ENCODE measurements around the gene FAM216A. TPM values are rescaled to one million over a fixed set of nuclear protein-coding genes. Genes with fewer than 3 reads are reported as not detected.
A peak's percentile ranks its signal among the peaks of the same experiment; 100 is the strongest.
"Not testable (repeated sequence)": the region's sequence is repeated elsewhere in the genome, so short reads cannot be mapped to it uniquely, and the experiment has no call there.

FAM216A gene
- 37.1 and 40.6 TPM in 2 replicates for total RNA-seq (2014; rRNA removed)
- polyA plus RNA-seq (2012): 11.6 TPM

- peak; percentile 98 for DNase-seq (ENCODE audit: low read depth)
Measured at GRCh38 chr12:110468214-110469048, at the start of gene FAM216A, which contains the start of gene GPN3. TSS of gene FAM216A (plus strand) at chr12:110468845. CDS start at chr12:110468876, 31 bp downstream. TSS of gene GPN3 (minus strand) at chr12:110468257. CDS start at chr12:110468203, 54 bp downstream.

GRCh38 chr12:110420644-110421043 lies 48.0 kb upstream of the FAM216A start:
- DNase-seq (ENCODE audit: low read depth): not testable (repeated sequence)

- no peak for DNase-seq (ENCODE audit: low read depth)
Measured at GRCh38 chr12:110421159-110421661, 47.4 kb upstream of the FAM216A start.

- DNase-seq (ENCODE audit: low read depth): no peak
Measured at GRCh38 chr12:110421701-110422100, 46.9 kb upstream of the FAM216A start.

GRCh38 chr12:110424237-110424636 lies 44.4 kb upstream of the FAM216A start:
- DNase-seq (ENCODE audit: low read depth): no peak

GRCh38 chr12:110426406-110426805 lies 42.2 kb upstream of the FAM216A start:
- no peak for DNase-seq (ENCODE audit: low read depth)

GRCh38 chr12:110429676-110430075 lies 39.0 kb upstream of the FAM216A start:
- DNase-seq (ENCODE audit: low read depth): not testable (repeated sequence)

GRCh38 chr12:110431957-110432587 lies 36.6 kb upstream of the FAM216A start:
- no peak for DNase-seq (ENCODE audit: low read depth)

GRCh38 chr12:110436231-110436630 lies 32.4 kb upstream of the FAM216A start:
- no peak for DNase-seq (ENCODE audit: low read depth)

GRCh38 chr12:110444455-110444854 lies 24.2 kb upstream of the FAM216A start:
- no peak for DNase-seq (ENCODE audit: low read depth)

- peak; percentile 89 for DNase-seq (ENCODE audit: low read depth)
Measured at GRCh38 chr12:110449799-110450497, 18.7 kb upstream of the FAM216A start, which contains the start of gene ARPC3. TSS of gene ARPC3 (minus strand) at chr12:110450337. CDS start at chr12:110450260, 77 bp downstream.

- no peak for DNase-seq (ENCODE audit: low read depth)
Measured at GRCh38 chr12:110451263-110451662, 17.4 kb upstream of the FAM216A start.

- no peak for DNase-seq (ENCODE audit: low read depth)
Measured at GRCh38 chr12:110453569-110454296, 14.9 kb upstream of the FAM216A start.

- DNase-seq (ENCODE audit: low read depth): no peak
Measured at GRCh38 chr12:110458756-110459155, 9.9 kb upstream of the FAM216A start.

- DNase-seq (ENCODE audit: low read depth): not testable (repeated sequence)
Measured at GRCh38 chr12:110461189-110461588, 7.5 kb upstream of the FAM216A start.

GRCh38 chr12:110465024-110465423 lies 3.6 kb upstream of the FAM216A start:
- no peak for DNase-seq (ENCODE audit: low read depth)

- DNase-seq (ENCODE audit: low read depth): not testable (repeated sequence)
Measured at GRCh38 chr12:110465765-110466164, 2.9 kb upstream of the FAM216A start.

- no peak for DNase-seq (ENCODE audit: low read depth)
Measured at GRCh38 chr12:110466791-110467190, 1.9 kb upstream of the FAM216A start.

- no peak for DNase-seq (ENCODE audit: low read depth)
Measured at GRCh38 chr12:110467847-110468213, 815 bp upstream of the FAM216A start.

GRCh38 chr12:110475426-110475825 lies 6.8 kb downstream of the FAM216A start:
- DNase-seq (ENCODE audit: low read depth): no peak
